Measurements from ENCODE around the gene ATG9A.

Gene ATG9A

DNA sequence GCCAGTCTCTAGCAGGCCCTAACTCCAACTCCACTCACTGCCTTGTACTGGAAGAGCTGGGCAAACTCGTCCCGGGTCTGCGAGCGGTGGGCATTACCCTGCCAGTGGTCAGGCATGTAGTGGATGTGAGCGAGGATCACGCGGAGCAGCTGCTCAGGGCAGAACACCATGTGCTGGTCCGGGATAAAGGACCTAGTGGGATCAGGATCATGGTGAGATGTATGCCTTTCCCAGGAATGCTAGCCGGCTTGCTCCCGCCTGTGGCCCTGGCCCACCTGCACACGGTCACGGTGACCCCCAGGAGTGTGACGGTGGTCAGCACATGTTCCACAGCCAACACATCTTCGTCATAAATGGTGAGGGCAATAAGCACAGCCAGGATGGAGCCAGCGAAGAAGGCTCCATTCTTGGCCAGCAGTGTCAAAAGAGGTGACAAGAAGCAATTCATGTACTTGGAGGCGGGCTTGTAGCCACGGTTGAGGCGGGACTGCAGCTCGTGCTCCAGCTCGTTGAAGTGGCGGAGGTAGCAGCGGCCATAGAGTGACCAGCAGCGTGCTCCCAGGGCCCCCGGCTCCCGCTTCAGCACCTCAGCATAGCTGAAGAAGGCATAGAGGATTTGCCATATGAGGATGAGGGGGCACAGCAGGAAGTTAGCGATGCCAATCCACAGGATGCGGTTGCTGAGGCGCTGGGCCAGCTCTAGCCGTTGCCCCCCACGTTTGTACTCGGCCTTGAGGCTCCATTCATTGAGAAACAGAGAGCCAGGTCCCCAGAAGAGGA, 5.4 kb downstream of the ATG9A start:
- no peak for DNase-seq (ENCODE audit: low read depth in 2 of 2)

DNA sequence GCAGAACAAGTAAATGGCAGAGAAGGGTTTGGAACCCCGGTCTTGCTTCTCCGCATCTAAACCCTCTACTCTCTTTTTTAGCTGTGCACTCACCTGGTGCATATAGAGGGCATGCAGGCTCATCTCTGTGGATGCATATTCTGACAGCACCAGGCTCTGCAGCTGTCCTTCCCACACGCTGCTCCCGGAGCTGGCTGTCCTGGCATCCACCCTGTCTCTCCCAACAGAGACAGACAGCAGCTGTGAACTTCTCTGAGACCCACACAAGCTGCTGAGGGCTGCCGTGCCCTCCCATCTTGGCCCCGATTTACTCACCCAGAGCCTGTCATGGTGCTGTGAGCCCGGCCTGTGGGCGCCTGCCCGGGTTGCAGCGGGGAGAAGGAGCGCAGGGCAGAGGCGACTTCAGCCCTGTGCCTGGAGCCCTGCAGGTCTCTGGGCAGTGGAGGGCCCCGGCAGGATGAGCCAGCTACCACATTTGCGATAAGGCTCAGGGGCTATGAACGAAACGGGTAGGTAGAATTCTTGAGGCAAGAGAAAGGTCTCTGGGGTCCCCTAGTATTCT, 7.4 kb downstream of the ATG9A start:
- DNase-seq (ENCODE audit: low read depth in 2 of 2), result no peak

DNA sequence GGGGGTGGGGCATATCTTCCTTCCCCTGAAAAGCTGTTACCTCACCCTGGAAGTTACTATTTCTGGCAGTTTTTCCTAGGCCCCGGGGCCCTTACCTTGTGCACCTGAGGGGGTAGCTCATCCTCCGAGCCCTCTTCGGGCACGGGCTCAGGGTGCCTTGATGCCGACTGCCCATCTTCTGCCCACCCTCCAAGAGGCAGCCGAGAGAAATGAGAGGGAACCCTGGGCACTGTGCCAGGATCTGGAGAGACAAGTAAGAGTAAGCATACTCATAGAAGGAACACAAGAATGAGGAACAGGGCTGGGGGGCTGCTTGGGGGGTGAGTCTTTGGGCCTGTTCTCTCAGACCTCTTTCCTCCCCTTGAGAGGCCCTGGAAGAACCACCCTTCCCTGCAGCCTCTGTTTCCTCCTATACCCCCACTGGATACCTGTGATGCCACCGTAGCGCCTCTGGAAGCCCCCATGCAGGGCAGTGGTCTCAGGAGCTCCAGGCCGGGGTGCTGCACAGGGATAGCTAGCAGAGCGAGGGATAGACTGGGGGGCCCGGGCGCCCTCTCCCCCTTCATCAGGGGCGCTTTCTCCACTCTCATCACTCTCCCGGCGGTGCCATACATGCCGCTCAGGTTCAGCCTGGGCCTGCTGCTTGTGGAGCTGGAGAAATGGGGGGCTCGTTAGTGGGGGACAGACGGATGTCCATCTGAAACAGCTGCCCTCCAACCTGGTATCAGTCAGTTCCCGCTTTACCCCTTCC, 8.6 kb downstream of the ATG9A start:
- no peak for DNase-seq (ENCODE audit: low read depth in 2 of 2)

DNA sequence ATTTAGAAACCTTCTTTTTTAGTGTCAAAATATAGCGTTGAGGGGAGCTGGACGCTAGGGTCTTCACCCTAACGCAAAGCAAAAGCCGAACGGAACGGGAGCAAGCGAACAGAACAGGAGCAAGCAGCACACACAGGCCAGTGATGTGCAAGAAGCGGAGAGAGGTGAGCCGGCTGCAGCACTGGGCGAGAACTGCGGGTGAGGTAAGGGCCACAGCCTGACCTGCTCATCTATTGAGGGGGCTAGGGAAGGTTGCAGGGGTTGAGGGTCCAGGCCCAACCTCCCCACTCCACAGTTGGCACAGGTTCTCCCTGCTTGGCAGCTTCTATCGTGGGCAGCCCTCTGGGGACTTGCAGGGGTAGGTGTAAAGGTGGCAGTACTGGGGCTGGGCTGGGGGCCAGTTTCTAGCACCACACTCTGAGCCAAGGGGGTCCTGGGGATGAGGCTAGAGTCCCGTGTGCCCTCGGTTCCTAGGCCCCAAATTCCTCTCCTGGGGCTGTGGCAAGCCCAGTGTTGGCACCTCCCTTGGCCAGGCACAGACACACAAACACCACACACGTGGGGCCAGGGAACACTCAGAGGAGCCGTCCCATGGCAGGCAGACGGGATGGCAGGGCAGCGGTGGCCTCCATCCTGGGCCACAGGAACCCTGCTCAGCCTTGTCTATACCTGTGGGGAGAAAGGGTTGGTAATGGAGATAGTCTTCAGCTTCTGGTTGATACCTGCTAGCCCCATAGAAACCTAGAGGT, 9.5 kb downstream of the ATG9A start:
- no peak for DNase-seq (ENCODE audit: low read depth in 2 of 2)

DNA sequence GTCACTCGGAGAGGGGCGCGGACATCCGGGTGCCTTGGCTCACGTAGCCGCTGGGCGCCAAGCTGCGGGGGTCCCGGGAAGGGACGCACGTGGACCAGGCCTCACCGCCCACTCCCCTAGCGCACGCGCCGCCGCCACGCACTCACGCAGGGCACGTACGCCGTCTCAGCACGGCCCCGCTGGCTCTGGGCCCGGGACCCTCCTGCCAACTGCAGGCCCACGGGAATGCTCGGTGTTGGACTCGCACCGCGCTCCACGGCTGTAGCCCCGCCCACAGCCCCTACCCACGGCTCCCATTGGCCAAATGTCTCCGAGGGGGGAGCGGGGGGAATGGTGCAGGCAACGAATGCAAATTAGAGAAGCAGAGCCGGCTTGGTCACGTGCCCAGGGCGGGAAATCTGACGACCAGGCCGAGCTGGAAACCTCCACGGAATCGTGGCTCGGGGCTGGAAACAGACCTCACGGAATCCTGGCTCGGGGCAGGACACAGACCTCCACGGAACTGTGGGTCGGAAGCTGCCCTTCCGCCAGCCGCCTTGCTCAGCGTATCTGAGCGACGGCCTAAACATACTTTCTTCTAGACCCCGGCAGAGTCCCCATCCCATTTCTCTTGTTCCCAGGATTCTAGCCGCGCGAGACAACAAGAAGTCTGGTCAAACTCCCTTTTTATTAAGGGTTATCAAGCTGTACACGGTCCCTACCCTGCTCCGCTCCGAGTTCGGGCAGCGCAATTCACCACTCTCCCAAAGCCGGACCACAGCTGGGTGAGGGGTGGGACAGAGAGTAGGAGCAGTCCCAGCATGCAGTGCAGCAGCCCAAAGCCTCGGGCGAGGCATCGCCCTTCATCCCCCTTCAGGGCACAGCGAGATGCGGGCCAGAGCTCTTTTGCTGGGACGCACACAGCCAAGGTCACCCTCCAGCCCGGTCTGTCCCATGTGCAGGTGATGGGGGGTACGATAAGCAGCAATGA, 10.4 kb downstream of the ATG9A start, which contains the start of gene ABCB6:
ABCB6 (minus strand) TSS at position 227 of the 970 bp plus-strand sequence. CDS start 285 bp downstream, outside the sequence.
- DNase-seq (ENCODE audit: low read depth in 2 of 2), result peak; percentile 79 to 86

DNA sequence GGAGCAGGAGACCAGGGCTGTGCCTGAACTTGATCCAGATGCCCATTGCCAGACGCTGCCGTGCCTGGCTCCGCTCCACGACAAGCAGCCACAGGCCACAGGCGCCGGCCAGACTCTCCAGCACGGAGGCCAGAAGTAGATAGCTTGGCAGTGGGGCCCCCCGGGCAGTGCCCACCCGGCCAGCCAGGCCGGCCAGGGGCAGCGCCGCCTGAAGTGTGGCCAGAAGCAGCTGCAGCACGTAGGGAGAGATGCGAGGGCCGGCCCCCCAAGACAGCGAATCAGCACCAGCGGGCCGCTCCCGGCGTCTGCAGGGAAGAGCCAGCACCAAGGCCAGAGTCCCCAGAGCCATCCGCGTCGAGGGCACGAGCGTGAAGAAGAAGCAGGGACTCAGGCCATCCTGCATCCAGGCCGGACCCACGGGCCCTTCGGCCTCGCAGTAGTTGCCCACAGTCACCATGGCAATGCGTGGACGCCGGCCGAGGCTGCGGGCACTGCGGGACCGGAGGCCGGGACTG, 11.2 kb downstream of the ATG9A start:
- no peak for DNase-seq (ENCODE audit: low read depth in 2 of 2)

DNA sequence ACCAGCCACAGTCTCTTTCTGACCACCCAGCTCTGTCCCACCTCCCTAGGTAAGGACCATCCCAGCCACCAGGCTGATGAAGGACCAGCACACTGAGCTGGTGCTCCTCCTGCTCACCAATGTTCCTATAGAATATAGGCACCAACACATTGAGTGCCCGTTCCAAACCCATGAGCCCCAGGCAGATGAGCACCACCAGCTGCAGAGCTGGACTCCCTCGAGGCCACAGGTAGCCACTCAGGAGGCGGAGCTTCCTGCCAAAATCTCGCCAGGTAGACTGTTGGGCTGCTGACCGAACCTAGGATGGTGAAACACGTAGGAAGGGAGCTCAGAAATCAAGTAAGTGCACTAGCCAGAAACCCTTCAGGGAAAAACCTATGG, 12.9 kb downstream of the ATG9A start:
- DNase-seq (ENCODE audit: low read depth in 2 of 2), result no peak

DNA sequence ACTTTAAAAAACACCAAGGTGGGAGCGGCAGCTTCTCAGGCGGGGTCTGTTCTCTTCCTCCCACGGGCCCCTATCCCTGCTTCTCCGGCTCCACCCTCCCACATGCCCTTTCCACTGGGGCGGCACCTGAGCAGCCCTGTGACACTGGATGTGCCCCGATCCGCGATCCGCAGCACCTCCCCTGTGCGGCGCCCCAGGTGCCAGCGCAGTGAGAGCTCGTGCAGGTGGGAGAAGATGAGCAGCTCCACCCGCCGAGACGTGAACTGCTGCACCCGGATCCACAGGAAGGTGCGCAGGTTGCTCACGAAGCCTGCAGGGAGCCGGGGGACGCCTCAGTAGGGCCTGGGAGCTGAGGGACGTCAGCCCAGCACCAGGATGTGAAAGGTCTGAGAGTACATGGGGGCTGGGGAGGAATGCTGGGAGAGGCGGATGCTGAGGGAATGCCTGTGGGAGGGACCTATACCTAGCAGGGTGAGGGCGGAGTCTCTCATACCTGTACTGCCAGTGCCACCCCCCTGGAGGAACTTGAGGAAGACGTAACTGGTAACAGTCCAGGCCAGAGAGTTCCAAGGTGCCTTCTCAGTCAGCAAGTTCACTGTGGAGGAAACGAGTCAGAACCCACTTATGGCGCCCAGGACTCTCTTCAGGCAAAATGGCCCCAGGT, 13.4 kb downstream of the ATG9A start:
- no peak for DNase-seq (ENCODE audit: low read depth in 2 of 2)

DNA sequence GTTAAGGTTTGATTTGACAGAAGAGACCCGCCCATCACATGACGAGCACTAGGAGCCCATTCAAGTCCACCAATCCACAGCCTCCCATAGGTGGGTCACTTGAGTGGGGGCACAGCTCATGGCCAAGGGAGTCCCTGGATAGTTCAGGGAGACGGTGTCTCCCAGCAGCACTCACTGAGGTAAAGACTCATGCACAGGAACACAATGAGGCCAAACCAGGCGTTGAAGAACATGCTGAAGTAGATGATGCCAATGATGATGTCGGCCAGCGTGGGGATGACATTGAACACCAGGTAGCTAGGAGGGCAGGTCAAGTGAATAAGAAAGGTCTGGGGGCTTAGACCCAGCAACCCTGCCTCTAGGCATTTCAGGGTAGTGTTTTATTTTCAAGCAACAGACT, 14.7 kb downstream of the ATG9A start:
- DNase-seq (ENCODE audit: low read depth in 2 of 2), result no peak

DNA sequence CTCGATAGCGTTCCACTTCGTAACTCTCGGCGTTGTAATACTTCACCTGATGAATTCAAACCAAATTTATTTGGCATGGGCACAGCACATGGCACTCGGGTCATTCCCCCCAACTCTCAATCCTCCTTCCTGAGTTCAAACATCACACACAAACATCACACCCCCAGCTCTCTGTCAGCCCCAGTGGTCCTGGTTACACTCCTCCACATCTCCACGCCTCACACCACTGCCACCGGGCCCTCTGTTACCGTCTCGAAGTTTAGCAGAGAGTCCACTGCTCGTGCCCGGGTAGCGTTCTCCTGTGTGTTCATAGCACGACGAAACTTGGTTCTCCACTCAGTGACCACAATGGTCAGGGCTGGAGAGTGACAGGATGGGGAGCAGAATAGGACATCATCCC, 15.3 kb downstream of the ATG9A start:
- DNase-seq (ENCODE audit: low read depth in 2 of 2), result no peak

DNA sequence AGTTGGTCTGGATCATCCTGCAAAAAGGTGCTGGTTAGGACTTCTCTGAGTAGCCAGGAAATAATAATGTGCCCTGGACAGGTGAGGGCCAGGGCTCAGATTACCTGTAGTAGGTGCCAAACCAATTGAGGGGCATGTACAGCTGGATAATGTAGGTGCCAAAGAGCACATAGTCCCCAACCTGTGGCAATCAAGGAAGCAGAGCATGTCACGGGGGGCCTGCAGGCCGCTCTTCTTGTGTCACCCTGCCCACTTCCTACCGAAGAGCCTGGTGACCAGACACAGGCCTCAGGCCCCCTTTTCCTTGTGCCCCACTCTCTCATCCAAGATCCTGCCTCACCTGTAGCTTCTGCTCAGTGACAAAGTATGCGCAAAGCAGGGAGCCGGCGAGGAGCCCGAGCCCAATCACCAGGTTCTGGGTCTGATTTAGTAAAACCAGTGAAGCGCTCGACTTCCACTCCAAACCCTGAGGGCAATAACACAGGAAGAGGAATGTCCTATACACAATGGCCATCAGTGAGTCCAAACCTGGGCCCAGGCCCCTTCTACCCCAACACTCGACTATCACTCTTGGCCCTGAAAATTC, 15.9 kb downstream of the ATG9A start:
- no peak for DNase-seq (ENCODE audit: low read depth in 2 of 2)

DNA sequence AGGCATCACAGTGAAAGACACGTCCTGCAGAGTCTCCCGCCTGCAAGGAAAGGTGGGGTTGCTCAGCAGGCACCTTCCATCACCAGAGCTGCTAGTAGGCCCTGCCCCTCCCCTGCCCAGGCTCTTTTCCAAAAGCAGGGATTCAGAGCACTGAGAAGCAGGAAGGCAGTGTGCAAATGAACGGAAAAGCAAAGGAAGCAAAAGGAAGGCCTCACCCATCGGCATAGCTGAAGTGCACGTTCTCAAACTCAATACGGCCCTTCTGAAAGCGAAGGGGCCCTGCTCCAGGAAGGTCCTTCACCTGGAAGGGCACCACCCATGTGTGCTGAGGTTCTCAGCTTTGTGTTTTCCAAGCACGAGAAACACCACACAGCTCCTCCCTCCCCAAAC, 16.4 kb downstream of the ATG9A start:
- no peak for DNase-seq (ENCODE audit: low read depth in 2 of 2)

DNA sequence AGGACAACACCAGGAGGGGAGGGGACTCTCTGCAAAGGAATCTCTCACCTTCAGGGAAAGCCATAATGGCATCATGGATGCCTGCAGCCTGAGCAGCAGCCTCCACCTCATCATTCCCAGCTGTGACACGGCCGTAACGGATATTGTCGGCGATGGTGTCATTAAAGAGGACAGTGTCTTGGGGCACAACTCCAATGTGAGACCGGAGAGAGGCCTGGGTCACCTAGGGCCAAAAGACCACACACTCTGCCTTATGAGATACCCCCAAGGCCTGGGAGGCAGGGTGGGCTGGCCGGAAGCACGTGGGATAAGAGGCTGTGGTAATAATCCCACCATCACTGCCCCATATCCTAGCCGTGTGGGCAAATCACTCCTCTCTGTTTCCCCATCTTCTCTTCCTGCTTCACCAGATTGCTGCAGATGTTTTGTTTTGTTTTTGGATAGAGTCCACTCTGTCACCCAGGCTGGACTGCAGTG, 18.5 kb downstream of the ATG9A start:
- no peak for DNase-seq (ENCODE audit: low read depth in 2 of 2)

DNA sequence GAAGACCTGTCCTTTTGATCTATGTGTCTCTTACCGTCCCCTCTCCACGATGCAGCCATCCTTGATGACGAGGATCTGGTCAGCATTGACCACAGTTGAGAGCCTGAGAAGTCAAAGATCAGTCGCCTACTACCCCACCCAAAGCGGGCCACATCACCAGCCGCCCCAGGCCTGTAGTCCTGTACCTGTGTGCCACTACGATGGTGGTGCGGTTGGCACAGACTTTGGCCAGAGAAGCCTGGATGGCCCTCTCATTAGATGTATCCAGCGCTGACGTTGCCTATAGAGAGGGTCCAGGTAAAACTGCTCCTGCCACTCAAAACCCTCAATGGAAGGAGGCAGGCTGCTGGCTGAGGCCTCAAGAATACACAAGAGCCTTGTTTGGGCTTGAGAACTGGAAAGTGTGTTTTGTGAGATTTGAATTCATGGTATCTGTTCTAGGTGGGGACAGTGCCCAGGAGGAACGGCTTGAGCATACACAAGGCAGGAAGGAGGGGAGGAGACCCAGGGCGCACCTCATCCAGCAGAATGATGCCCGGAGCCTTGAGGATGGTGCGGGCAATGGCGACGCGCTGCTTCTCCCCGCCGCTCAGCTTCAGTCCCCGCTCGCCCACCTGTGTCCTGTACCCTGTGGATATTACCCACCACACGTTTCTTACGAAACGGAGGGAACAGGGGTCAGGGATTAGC, 19.1 kb downstream of the ATG9A start:
- DNase-seq (ENCODE audit: low read depth in 2 of 2), result no peak

DNA sequence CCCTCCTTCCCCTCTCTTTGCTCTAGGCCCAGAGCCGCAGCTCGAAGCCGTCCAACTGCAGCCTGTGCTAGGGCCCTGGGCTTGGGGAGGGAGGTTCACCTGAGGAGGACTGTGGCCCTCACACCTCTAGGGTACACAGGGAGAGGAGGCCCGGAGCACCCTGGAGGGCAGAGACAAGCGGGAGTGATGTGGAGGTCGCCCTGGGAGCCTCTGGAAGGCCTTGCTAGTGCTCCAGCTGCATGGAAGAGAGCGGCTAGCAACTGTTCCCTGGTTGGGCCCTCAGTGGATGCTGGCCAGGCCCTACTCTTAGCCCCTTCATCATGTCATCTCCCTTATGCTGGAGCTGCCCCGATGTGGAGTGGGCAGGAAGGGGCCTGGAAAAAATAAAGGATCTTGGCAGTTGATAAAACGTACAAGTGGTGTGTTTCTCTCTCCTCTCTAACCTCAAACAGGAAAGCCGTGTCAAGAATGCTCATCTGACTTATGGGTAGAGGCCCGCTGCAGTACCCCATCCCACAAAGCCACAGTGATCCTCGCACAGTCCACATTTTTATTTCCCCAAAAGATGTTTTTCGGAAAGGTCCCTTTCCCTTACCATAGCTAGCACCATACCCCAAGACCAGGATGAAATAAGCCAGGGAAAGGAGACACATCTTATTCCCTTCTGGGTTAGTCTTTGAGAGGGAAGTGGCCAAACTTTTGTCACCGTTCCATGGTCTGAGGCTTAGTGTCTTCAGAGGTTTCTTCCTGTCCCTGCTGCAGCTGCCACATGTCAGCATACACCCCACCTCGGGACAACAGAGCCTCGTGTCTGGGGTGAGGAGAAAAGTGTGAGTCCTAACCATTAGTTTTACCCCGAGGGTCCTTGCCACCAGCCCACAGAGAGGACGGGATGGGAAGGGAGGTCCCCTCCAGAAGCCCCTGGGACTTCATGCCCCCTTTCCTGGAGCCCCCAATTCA, 19.9 kb downstream of the ATG9A start:
- no peak for DNase-seq (ENCODE audit: low read depth in 2 of 2)

DNA sequence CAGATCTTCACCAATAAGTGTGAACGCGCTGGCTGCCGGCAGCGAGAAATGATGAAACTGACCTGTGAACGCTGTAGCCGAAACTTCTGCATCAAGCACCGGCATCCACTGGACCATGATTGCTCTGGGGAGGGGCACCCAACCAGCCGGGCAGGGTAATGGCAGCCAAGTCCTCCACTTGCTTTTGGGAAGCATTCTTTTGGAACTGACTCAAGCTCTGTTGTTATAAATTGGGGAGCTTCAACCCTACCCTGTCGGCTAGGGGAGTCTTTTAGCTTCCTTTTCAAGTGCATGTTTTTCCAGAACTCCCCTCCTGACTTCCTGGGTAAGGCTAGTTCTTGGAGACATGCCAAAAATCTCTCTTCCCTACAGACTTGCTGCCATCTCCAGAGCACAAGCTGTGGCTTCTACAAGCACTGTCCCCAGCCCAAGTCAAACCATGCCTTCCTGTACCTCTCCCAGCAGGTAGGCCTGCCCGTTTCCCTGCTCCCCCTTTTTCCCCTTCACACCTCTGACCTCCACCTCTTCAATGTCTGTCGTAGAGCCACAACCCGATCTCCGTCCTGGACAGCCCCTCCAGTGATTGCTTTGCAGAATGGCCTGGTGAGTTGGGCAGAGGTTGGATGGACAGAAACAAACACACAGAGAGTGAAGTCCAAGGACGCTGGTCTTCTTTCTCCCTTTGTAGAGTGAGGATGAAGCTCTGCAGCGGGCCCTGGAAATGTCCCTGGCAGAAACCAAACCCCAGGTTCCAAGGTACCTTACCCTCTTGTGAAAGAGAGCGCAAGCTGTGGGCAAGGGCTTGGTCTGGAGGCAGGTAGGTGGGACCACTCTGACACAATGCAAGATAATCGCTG, 21.3 kb downstream of the ATG9A start:
- no peak for DNase-seq (ENCODE audit: low read depth in 2 of 2)
